NB4 (cell line): ENCODE measurements around the gene INTS1.
A peak's percentile ranks its signal among the peaks of the same experiment; 100 is the strongest.
"Not testable (repeated sequence)": the region's sequence is repeated elsewhere in the genome, so short reads cannot be mapped to it uniquely, and the experiment has no call there.

Source experiments
- DNase-seq: peaks from one replicate; pipeline ENCODE4 v3.0.0; 2010; ENCODE audit warnings: low read depth
- H3K4me3 ChIP-seq: one replicate; pipeline ENCODE4 v1.5.1; 2011; ENCODE audit warnings: mild to moderate bottlenecking, low read depth, low read length, moderate library complexity
- MYC ChIP-seq: IDR thresholded peaks from 2 replicates; pipeline ENCODE4 v1.6.1; 2011; ENCODE audit warnings: low read depth, low read length
- POLR2A ChIP-seq: IDR thresholded peaks from 2 replicates; pipeline ENCODE4 v1.6.1; 2011; ENCODE audit warnings: mild to moderate bottlenecking; ENCODE audit not compliant: insufficient read length; ENCODE audit errors: extremely low read depth
- TF ChIP-seq, protein P1 (sequence below): IDR thresholded peaks from one replicate; pipeline ENCODE4 v1.5.1; 2012; ENCODE audit warnings: low read depth, low read length
- TF ChIP-seq, protein P2 (sequence below): IDR thresholded peaks from 2 replicates; pipeline ENCODE4 v1.6.1; 2011; ENCODE audit warnings: low read depth, low read length

The INTS1 gene

DNA sequence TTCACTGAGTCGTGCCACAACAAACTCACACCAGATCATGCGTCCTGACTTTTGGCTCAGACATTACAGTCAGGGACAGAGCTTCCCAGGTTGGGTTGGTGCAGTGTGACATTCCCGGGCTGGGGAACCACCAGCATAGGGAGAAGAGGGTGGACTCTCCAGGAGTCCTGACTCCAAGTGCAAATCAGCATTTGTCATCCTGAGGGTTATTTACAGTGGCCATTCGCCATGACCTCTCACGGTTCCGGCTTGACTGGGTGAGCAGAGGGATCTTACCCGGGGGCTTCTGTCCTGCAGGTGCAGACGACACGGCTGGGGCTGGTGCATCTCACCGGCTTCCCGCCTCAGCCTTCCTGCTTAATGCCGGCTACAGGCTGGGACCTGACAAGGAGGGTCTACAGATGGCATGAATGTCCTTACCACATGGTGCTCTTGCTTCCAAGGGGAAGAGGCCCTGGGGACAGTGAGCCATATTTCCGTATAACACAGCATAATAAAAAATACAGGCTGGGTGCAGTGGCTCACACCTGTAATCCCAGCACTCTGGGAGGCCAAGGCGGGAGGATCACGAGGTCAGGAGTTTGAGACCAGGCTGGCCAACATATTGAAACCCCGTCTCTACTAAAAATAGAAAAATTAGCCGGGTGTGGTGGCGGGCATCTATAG is 12.5 kb upstream of the INTS1 start:
- H3K4me3 ChIP-seq = no peak overlapping the region
- TF ChIP-seq, protein P1, sequence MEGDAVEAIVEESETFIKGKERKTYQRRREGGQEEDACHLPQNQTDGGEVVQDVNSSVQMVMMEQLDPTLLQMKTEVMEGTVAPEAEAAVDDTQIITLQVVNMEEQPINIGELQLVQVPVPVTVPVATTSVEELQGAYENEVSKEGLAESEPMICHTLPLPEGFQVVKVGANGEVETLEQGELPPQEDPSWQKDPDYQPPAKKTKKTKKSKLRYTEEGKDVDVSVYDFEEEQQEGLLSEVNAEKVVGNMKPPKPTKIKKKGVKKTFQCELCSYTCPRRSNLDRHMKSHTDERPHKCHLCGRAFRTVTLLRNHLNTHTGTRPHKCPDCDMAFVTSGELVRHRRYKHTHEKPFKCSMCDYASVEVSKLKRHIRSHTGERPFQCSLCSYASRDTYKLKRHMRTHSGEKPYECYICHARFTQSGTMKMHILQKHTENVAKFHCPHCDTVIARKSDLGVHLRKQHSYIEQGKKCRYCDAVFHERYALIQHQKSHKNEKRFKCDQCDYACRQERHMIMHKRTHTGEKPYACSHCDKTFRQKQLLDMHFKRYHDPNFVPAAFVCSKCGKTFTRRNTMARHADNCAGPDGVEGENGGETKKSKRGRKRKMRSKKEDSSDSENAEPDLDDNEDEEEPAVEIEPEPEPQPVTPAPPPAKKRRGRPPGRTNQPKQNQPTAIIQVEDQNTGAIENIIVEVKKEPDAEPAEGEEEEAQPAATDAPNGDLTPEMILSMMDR = no peak
- TF ChIP-seq POLR2A = no peak
- TF ChIP-seq, protein P2, sequence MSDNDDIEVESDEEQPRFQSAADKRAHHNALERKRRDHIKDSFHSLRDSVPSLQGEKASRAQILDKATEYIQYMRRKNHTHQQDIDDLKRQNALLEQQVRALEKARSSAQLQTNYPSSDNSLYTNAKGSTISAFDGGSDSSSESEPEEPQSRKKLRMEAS = no peak
- TF ChIP-seq MYC = no peak
- DNase-seq = no peak

DNA sequence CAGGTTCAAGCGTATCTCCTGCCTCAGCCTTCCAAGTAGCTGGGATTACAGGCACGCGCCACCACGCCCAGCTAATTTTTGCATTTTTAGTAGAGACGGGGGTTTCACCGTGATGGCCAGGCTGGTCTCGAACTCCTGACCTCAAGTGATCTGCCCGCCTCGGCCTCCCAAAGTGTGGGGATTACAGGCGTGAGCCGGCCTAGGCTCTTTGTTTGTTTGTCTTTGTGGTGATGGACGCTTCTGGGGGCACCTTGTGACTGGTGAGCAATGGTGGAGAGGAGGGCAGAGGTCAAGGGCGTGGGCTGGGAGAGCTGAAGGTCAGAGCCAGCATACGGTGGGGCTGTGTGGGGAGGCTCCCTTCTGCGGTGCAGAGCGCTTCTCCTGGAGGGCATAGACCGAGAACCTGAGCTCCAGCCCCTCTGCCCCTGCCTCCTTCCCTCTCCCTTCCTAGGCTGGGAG is 11.3 kb upstream of the INTS1 start:
- not testable (repeated sequence) for H3K4me3 ChIP-seq, DNase-seq

DNA sequence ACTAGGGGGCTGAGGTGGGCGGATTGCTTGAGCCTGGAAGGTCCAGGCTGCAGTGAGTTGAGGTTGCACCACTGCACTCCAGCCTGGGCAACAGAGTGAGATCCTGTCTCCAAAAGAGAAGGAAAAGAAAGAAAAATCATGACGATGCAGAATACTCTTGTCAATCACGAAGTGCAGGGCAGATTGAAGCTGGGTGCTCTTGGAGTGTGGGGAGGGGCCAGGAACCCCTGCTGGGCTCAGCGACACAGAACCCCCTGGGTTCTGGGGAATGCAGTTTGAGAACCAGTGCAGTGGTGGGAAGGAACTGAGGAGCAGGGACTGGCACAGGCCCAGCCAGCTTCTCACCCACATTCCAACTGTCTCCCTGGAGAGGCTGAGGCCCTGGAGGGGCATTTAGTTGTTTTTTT is 10.8 kb upstream of the INTS1 start:
- no peak for TF ChIP-seq POLR2A
- TF ChIP-seq, protein P2 = no peak
- TF ChIP-seq, protein P1 = no peak
- TF ChIP-seq MYC = no peak

DNA sequence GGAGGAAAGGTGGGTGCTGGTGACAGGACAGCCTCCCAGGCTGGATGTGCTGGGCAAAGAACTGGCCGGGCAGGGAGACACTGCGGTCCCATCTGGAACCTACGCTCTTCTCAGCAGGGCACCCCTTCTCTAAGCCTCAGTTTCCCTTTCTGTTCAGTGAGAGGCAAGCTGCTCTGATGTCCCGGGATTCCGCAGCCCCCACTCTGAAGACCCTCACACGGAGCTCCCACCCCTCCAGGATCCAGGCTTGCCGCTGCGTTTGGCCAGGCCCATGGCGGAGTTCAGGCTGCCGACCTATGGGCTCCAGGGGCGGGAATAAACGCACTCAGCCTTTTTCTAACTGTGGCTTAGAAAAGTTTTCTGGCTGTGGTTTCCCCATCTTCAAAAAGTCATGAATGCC is 10.2 kb upstream of the INTS1 start:
- no peak for DNase-seq
- no peak overlapping the region for H3K4me3 ChIP-seq
- TF ChIP-seq MYC (no peak), POLR2A (no peak)
- TF ChIP-seq, protein P2 = no peak
- TF ChIP-seq, protein P1 = no peak

More for the DNA sequence above, 10.8 kb upstream of the INTS1 start:
- no peak for DNase-seq
- no peak overlapping the region for H3K4me3 ChIP-seq

DNA sequence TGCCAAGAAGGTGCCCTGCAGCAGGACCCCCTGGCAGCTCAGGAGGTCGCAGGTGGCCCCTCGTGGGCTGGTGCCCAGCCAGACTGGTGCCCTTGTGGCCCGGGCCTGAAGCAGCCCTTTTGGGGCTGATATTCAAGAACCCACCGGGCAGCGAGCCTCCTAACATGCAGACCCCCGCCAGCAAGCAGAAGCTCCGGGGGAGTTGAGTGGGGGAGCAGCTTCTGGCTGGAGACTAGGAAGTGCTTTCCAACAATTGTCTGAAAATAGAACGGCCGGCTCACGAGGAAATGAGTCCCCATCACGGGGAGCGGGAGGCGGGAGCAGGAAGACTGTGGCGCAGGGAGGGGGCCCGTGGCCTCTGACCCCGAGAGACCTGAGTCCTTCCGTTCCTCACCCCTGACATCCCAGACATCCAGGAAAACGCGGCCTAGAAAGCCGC is 9.5 kb upstream of the INTS1 start:
- DNase-seq = peak; percentile 71
- TF ChIP-seq POLR2A (no peak), MYC (no peak)
- TF ChIP-seq, protein P2 = no peak
- TF ChIP-seq, protein P1 = no peak
- peak overlapping the region; percentile 35 for H3K4me3 ChIP-seq

DNA sequence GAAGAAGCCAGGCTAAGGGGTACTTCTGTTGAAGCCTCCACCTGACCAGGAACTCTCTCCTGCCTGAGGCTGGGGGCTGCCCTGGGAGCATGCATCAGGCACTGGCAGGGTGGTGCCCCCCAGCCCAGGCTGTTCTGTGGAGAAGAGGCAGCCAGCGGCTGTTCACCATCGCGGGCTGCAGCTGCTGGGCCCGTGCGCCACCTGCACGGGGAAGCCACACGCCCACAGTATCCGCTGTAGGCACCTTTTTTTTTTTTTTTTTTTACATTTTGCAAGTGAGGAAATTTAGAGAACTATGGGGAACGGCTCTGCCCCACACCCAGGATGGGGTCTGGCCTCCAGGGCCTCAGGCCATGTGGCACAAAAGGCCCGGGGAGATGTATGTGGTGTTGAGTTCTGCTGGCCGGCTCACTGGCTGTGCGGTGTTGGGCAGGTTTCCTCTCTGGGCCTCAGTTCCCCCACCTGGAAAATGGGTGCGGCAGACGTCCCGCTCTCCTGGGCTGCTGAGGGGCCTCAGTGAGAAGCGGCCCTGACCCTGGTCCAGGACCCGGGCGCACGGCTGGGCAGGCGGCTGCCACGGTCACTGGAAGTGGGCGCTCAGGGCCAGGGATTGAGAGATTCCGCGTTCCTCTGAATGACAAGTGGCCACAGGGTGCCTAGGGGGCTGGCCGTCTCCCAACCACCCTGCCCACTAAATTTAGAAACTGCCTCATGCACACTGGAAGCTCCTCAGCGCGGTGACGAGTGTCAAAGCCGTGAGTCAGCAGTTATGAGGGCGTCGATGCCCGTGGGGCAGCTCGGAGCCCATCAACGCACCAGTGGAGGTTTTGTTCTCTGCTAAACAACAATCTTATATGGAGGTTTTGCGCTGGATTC is 8.8 kb upstream of the INTS1 start:
- TF ChIP-seq, protein P1 = no peak
- peak; percentile 50 for TF ChIP-seq POLR2A
- peak; percentile 74; the same call in 1 of the 2 replicates for TF ChIP-seq MYC
- TF ChIP-seq, protein P2 = peak; percentile 78
- H3K4me3 ChIP-seq = peak overlapping the region; percentile 35
- peak; percentile 99 for DNase-seq
